Germinal center (tissue), 1 donor: Measurements from ENCODE around the gene WNT1.
A peak's percentile ranks its signal among the peaks of the same experiment; 100 is the strongest.

Experiments used
- DNase-seq: peaks from one replicate; pipeline ENCODE4 v3.0.0; 2012; ENCODE audit warnings: mixed read lengths, low spot score

The WNT1 gene

DNA sequence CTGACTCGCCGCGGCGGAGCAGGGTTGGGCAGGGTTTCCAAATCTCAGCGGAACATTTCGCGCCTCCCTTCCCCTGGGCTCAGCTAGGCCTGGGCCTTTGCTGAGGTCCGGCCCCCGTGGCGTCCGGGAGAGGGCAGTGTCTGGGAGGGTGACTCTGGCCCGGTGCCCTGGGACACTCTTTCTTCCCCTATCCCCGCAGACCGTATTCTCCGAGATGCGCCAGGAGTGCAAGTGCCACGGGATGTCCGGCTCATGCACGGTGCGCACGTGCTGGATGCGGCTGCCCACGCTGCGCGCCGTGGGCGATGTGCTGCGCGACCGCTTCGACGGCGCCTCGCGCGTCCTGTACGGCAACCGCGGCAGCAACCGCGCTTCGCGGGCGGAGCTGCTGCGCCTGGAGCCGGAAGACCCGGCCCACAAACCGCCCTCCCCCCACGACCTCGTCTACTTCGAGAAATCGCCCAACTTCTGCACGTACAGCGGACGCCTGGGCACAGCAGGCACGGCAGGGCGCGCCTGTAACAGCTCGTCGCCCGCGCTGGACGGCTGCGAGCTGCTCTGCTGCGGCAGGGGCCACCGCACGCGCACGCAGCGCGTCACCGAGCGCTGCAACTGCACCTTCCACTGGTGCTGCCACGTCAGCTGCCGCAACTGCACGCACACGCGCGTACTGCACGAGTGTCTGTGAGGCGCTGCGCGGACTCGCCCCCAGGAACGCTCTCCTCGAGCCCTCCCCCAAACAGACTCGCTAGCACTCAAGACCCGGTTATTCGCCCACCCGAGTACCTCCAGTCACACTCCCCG lies 3.0 kb downstream of the WNT1 start:
- DNase-seq = peak; percentile 39

GRCh38 chr12:48981757-48982157 lies 3.6 kb downstream of the WNT1 start:
- no peak for DNase-seq

GRCh38 chr12:48982397-48983080 lies 4.4 kb downstream of the WNT1 start:
- DNase-seq = no peak

GRCh38 chr12:48985475-48985897 lies 7.4 kb downstream of the WNT1 start:
- DNase-seq = no peak

DNA sequence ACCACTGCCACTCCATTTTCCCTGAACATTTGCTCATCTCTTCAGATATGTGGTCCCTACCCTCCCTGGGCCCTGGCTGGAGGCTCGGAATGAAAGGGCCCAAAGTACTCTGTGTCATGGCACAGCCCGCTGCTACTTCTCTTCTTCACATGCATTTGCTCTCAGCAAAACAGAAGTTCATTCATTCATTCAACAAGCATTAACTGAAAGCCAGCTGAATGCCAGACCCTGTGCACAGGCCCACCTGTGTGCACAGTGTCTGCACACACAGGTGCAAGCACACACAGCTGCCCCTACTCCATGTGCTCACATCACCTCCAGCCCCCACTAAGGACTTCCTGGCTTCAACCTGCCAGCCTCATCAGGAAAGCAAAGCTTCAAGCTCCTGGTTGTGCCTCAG lies 7.8 kb downstream of the WNT1 start:
- no peak for DNase-seq

DNA sequence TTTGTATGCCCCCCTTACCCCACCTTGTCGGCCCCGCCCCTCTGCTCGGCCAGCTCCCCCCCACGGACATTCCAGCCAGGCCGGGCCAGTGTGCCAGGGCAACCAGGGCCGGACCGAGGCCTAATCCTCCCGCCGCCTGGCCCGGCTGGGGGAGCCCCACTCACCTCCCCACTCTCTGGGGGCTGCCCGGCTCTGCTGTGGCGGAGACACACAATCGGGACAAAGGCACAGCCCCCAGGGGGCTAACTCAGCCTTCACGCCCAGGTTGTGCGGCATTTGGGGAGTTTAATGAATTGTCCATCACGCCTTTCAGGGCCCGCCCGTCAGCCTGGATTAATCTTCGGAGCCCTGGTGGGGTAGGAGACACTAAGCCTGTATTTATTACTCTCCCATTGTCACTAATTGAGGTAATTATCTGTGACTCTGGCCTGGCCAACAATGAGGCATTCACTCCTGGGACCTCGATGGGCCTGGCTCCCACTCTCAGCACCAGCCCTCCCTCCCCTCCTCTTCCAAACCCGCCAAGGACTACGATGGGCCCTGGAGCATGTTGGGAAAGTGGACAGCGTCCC lies 8.7 kb downstream of the WNT1 start:
- no peak for DNase-seq

DNA sequence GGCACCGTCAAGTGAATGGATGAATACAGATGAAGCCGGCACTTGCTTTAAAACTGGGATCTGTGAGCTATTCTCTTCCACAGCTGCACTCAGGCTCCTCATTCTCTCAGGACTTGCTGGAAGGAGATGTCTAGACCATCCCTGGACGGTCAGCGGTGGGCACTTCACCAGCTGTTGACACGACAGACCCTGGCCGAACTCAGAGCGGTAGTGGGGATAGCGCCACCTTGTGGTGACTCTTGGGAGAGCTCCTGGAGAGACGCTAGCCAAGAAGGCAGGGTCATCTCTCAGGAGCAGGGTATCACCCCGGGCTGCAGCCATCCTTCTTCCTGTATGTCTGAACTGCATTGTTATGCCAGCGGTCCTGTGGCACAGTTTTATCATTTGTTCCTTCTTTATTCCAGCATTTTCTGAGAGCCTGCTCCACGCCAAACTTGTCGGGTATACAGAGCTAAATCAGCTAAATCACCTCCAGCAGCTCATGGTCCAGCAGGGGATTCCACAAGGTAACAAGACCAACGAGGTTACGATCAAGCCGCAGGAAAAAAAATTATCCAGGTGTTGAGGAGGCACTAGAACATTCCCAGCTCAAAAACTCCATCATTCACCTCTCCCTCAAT lies 10.0 kb downstream of the WNT1 start:
- DNase-seq = peak; percentile 68

DNA sequence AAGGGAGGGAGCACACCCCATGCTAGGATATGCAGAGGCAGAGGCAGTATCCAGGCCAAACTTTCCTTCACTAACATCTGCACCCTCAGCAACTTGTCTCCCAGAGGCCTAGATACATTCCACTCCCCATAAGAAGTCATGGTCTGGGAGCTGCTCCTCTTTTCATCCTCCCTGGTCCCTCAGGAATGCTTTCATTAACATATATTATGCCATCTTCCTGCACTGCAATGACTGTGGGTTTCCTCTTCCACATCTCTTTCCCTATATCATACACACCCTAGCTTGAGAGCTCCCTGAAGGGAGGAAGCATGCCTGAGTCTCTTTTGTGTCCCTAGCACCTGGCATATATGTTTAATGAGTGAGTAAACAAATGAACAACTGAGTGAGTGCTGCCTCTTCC lies 12.4 kb downstream of the WNT1 start:
- DNase-seq = no peak

- DNase-seq = no peak
Measured at GRCh38 chr12:48991247-48992050, 13.3 kb downstream of the WNT1 start.

DNA sequence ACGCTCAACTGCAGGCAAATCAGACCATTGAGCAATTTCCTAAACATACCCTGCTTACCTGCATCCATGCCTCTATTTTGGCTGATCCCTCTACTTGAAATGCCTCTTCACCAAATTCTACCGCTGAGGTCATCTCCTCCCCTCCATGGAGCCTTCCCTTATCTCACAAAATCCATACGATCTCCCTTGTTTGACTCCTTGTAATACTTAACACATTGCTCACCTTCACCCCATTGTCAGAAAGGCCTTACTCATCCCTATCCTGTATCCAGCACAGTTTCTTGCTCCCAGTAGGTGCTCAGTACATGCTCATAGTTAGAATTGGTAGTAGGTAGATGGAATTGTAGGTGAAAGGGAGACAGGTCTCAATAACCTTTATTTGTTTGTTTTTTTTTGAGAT lies 15.7 kb downstream of the WNT1 start:
- DNase-seq = no peak

DNA sequence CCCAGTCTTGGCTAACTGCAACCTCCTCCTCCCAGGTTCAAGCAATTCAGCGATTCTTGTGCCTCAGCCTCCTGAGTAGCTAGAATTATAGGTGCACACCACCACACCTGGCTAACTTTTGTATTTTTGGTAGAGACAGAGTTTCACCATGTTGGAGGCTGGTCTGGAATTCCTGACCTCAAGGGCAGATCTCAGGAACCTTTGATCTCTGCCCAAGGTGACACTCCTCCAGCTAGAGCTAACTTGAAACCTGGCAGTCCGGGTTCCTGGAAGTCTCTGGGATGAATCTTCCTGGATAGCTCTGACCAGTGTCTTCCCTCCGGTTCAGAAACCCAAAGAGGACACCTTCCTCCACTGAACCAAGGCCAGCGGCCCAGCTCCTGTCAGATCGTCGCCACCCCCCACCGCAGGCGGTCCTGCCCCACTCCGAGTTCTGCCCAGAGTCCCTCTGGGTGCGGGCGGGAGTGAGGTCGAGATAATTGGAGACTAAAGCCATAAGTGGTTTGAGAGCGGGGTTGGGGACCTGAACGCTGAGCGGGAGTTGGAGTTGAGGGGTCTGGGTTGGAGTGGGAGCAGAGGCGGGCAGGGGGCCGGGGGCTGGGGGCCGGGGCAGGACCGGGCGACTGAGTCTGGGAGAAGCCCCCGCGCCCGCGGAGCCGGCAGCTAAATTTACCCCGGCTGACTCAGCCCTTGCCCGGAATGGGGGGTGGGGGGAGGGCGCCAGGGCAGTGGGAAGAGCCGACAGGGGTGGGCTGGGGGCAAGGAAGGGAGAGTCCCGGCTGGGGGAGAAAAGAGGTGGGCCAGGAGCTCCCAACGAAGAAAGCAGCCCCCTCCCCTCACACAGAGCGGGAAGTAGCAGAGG lies 16.3 kb downstream of the WNT1 start:
- DNase-seq = no peak

DNA sequence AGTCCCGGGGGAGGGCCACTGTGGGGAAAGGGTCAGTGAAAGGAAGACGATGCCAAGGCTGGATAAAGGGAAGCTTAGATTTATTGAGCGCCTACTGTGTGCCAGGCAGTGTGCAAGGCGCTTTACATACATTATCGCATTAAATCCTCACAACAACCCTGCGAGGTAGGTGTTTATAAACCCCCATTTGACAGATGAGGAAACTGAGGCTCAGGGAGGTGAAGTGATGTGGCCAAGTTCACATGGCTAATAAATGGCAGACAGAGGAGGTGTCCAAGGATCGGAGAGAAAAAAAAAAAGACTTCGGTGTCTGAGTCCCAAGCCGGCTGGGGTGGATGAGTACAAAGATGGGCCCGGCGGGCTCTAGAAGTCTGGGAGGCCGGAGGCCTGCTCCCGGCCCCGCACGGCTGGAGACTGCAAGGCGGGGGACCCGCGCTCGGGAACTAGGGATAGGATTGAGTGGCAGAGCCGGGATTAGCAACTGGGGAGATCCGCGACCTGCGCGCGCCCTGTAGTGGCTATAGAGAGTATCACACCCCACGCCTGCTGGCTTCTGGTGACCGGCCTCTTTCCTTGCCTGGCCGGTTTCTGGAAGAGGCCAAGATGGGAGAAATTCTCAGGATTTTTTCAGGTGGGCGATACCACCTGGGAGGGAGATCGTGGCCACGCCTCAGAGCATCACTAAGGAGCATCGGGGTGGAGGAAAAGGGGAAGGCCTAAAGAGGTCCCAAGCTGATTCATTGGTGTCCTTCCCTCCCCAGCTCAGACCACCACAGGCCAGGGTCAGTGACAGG lies 17.2 kb downstream of the WNT1 start:
- peak; percentile 86 for DNase-seq

DNA sequence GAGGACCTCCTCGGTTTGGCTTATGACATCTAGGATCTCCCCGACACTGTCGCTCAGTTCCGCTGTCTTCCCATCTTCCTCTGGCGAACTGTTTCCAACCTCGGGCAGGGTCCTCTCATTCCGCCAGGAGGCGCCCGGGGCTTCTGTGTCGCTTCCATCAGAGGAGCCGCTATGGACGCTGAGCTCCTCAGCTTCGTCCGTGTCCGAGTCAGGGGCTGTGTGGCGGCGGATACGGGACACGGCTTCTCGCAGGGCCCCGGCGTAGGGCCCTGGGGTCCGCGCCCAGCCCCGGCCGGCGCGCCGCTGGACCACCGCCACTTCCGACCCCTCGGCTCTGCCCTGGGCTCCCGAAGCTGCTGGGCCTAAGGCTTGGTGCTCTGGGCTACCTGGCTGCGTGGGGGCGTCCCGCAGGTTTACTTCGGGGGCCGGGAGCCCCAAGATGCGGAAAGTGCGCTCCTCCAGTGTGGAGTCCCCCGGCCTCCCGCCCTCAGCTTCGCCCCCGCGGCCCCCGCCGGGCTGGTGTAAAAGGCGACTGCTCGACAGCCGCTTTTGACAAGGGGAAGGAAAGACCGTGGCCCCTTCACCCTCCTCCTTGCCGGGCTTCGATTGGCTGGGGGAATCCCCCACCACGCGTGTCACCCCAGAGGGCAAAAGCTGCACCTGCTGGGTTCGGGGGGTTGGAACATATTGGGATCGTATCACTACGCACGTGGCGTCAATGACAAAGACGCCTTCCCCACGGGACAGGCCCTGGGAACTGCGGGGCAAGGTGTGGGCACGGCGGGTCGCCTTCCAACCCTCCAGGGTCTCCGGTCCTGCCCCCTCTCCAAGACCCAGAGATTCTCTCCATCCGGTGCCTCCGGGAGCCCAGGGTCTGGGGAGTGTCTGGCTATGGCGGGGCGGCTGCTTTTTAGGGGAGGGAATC lies 18.9 kb downstream of the WNT1 start:
- DNase-seq = peak; percentile 77

DNA sequence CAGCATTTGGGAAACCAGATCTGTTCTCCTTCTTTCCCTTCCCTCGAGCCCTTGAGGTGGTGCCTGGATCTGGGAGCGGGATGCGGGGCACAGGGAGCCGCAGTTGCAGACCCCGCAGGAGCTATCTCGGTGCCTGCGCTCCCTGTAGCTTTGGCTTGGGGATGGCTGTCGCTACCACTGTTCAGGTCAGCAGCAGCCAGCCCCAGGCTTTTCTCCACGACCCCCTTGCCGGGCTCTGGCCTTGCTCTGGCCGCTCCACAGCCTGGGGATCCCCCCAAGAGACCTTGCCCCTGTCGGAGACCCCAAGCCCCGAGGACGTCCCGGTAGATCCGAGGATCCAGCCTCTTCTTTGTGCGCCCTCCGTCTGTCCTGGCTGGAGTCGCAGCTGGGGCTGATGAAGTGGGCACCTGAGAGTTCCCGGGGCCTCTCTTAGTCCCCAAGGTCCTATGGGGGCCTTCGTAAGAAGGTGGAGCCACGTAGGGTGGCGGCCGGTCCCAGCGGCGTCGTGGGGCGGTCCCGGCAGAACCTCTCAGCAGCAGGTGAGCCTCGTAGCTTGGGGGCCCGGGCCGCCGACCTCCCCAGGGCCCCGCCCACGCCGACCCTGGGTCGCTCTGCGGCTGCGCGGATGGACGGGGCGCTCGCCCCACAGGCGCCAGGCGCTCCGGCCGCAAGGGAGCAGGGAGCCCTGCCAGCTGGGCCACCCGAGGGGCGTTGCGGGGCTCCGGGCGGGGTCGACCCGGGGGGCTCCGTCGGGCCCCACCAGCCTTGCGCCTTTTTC lies 19.8 kb downstream of the WNT1 start:
- DNase-seq = peak; percentile 91

DNA sequence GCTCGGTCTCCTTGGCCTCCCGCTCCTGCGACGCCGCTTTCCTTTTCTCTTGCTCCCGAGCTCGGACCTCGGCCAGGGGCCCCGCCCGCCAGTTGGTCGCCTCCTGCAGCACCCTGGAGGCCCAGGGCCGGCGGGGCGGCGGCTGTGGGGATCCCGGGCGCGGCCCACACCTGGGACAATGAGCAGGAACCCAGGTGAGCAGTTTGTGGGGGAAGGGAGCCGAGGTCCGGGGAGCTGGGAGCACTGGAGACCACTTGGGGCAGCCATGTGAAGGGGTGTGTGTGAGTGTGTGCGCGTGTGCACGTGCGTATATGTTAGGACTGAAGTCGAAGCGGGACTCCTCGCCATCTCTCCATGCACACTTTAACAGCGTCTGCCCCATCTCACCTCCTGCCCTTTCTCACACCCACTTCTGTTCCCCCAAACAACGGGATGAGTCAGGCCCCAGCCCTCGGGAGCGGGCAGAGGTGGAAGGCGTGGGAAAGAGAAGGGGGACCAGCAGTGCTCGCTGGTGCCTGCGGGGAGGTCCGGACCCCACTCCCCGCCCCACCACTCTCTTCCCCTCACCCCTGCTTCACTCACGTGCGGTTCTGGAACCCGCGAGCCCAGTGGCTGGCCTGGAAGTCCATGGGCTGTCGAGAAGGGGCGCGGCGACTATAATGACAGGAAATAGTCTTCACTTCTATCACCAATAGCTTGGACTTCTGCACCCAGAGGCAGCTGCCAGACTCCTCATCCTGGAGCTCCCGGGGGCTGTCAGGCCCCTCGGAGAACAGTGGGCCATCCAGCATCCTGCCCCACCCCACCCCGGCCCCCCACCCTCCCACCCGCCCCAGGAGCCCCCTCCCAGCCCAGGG lies 20.6 kb downstream of the WNT1 start:
- DNase-seq = no peak

- DNase-seq = peak; percentile 81
Measured at GRCh38 chr12:48999371-49000131, 21.4 kb downstream of the WNT1 start, which contains the start of gene DDN. Gene DDN (minus strand): TSS chr12:48999375. CDS start chr12:48999287, 88 bp downstream.
